Liver (tissue), 3 donors: Measurements from ENCODE around the gene RUBCN.

Experiments
- EGR1 ChIP-seq, 2 donors: IDR thresholded peaks; 2 replicates each; pipeline ENCODE4 v1.6.1; 2016 to 2018; ENCODE audit warnings: antibody characterized with exemption in 2 of 2, low read depth in 2 of 2
- FOXA1 ChIP-seq: IDR thresholded peaks from 2 replicates; pipeline ENCODE4 v1.6.1; 2016; ENCODE audit warnings: antibody characterized with exemption
- GABPA ChIP-seq, 2 donors: IDR thresholded peaks in 1 of 2; conservative IDR thresholded peaks in 1 of 2; 2 replicates each; pipeline ENCODE4 v1.6.1; 2016; ENCODE audit warnings: antibody characterized with exemption in 2 of 2, mild to moderate bottlenecking in 1 of 2, moderate library complexity in 1 of 2
- HNF4A ChIP-seq, 2 donors: conservative IDR thresholded peaks; 2 replicates each; pipeline ENCODE4 v1.6.1; 2016; ENCODE audit warnings: antibody characterized with exemption in 2 of 2, mild to moderate bottlenecking in 2 of 2
- JUND ChIP-seq, 2 donors: IDR thresholded peaks; 2 replicates each; pipeline ENCODE4 v1.6.1; 2016; ENCODE audit warnings: antibody characterized with exemption in 2 of 2
- SP1 ChIP-seq: IDR thresholded peaks from 2 replicates; pipeline ENCODE4 v1.6.1; 2018; ENCODE audit warnings: antibody characterized with exemption, mild to moderate bottlenecking
- TAF1 ChIP-seq: conservative IDR thresholded peaks from 2 replicates; pipeline ENCODE4 v1.6.1; 2016; ENCODE audit warnings: antibody characterized with exemption, mild to moderate bottlenecking
- YY1 ChIP-seq: IDR thresholded peaks from 2 replicates; pipeline ENCODE4 v1.6.1; 2016; ENCODE audit warnings: antibody characterized with exemption, mild to moderate bottlenecking
- TF ChIP-seq, protein P1 (sequence below): fragments of 150-350 bp; IDR thresholded peaks from 2 replicates; pipeline ENCODE4 v1.5.1; 2017; ENCODE audit warnings: improper control_type of control experiment, low read depth, low read length; ENCODE audit not compliant: missing input control
- TF ChIP-seq, protein P2 (sequence below): IDR thresholded peaks from 2 replicates; pipeline ENCODE4 v1.6.1; 2016; ENCODE audit warnings: antibody characterized with exemption
- TF ChIP-seq, protein P3 (sequence below): IDR thresholded peaks from 2 replicates; pipeline ENCODE4 v1.6.1; 2016; ENCODE audit warnings: antibody characterized with exemption
- TF ChIP-seq, protein P4 (sequence below): IDR thresholded peaks from 2 replicates; pipeline ENCODE4 v1.6.1; 2016; ENCODE audit warnings: antibody characterized with exemption, mild to moderate bottlenecking
- donor health status: healthy.
- donor health status: healthy.

DNA sequence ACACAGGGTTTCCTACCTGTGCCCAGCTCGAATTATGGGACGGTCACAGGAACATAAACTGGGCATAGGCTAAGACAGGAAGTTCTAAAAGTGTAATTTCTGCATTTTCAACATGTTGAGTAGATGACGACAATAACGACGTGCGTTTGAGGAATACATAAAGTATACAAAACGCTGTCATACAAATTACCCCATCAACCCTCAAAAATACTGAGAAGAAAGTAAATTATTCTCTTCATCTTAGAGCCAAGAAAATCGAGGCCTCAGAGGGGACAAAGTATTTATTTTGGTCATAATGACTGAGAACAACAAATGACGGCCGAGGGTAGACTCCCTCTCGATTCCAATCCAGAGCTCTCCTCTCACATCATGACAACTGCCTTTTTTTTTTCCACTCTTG lies 60.8 kb downstream of the RUBCN start:
- TF ChIP-seq EGR1 (IDR thresholded peaks at IDR 0.05; ENCODE audit: low read depth in 2 of 2) (no peak), HNF4A (conservative IDR thresholded peaks at IDR 0.05) (no peak), JUND (IDR thresholded peaks at IDR 0.05) (no peak), FOXA1 (no peak), TAF1 (no peak), GABPA (IDR thresholded peaks at IDR 0.05 in 1 of 2, conservative IDR thresholded peaks at IDR 0.05 in 1 of 2) (no peak), SP1 (no peak), YY1 (no peak)
- TF ChIP-seq, protein P1, sequence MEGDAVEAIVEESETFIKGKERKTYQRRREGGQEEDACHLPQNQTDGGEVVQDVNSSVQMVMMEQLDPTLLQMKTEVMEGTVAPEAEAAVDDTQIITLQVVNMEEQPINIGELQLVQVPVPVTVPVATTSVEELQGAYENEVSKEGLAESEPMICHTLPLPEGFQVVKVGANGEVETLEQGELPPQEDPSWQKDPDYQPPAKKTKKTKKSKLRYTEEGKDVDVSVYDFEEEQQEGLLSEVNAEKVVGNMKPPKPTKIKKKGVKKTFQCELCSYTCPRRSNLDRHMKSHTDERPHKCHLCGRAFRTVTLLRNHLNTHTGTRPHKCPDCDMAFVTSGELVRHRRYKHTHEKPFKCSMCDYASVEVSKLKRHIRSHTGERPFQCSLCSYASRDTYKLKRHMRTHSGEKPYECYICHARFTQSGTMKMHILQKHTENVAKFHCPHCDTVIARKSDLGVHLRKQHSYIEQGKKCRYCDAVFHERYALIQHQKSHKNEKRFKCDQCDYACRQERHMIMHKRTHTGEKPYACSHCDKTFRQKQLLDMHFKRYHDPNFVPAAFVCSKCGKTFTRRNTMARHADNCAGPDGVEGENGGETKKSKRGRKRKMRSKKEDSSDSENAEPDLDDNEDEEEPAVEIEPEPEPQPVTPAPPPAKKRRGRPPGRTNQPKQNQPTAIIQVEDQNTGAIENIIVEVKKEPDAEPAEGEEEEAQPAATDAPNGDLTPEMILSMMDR, result no peak
- TF ChIP-seq, protein P2, sequence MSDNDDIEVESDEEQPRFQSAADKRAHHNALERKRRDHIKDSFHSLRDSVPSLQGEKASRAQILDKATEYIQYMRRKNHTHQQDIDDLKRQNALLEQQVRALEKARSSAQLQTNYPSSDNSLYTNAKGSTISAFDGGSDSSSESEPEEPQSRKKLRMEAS, result no peak
- TF ChIP-seq, protein P3, sequence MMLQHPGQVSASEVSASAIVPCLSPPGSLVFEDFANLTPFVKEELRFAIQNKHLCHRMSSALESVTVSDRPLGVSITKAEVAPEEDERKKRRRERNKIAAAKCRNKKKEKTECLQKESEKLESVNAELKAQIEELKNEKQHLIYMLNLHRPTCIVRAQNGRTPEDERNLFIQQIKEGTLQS, result no peak
- TF ChIP-seq, protein P4, sequence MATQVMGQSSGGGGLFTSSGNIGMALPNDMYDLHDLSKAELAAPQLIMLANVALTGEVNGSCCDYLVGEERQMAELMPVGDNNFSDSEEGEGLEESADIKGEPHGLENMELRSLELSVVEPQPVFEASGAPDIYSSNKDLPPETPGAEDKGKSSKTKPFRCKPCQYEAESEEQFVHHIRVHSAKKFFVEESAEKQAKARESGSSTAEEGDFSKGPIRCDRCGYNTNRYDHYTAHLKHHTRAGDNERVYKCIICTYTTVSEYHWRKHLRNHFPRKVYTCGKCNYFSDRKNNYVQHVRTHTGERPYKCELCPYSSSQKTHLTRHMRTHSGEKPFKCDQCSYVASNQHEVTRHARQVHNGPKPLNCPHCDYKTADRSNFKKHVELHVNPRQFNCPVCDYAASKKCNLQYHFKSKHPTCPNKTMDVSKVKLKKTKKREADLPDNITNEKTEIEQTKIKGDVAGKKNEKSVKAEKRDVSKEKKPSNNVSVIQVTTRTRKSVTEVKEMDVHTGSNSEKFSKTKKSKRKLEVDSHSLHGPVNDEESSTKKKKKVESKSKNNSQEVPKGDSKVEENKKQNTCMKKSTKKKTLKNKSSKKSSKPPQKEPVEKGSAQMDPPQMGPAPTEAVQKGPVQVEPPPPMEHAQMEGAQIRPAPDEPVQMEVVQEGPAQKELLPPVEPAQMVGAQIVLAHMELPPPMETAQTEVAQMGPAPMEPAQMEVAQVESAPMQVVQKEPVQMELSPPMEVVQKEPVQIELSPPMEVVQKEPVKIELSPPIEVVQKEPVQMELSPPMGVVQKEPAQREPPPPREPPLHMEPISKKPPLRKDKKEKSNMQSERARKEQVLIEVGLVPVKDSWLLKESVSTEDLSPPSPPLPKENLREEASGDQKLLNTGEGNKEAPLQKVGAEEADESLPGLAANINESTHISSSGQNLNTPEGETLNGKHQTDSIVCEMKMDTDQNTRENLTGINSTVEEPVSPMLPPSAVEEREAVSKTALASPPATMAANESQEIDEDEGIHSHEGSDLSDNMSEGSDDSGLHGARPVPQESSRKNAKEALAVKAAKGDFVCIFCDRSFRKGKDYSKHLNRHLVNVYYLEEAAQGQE, result no peak
